Measurements from ENCODE around the gene GPR18. TPM values are rescaled to one million over a fixed set of nuclear protein-coding genes. Genes with fewer than 3 reads are reported as not detected.

GPR18 gene
- total RNA-seq, 2 experiments from 2014 or later: 10.9 to 13.7 TPM

GRCh38 chr13:99275093-99275469 is 16.9 kb upstream of the GPR18 start:
- ChIA-PET CTCF (ENCODE audit: unreplicated experiment) (no interaction called here), POLR2A (interaction anchor here (0.6 to 3.1 kb wide), 3 partner anchors 27 to 273 kb away, joined by 3 to 7 read pairs (median 4); no protein-coding TSS in a partner anchor)
- peaks cover 14% of the 10 kb centered on the region for H3K4me1 ChIP-seq (ENCODE audit: insufficient read depth, low read length, poor library complexity, severe bottlenecking)
- H3K79me2 ChIP-seq (ENCODE audit: insufficient read depth, low read depth, low read length): no peaks in the 10 kb centered on the region
- no peak overlapping the region for H3K4me3 ChIP-seq (ENCODE audit: low read depth, low read length, poor library complexity, severe bottlenecking)
- peaks cover under 1% of the 10 kb centered on the region; the same call in 1 of the 2 replicates for H4K20me1 ChIP-seq (ENCODE audit: insufficient read depth, low read length)
- no TSS peak for BruUV-seq (replicated peaks)
- no peak overlapping the region for H3K27ac ChIP-seq (ENCODE audit: low read depth, low read length, poor library complexity, severe bottlenecking)
- no peaks in the 10 kb centered on the region for H3K9me2 ChIP-seq (ENCODE audit: insufficient read depth, low read length)
- no peak overlapping the region for H3K4me2 ChIP-seq (ENCODE audit: low read length)
- no peaks in the 10 kb centered on the region for H3K9me3 ChIP-seq (ENCODE audit: low read length)
- intact Hi-C loops (cut with micrococcal nuclease; ENCODE audit: unreplicated experiment): no loop called here
- TF ChIP-seq CTCF (conservative IDR thresholded peaks at IDR 0.05; ENCODE audit: low read length): no peak
- TF ChIP-seq EZH2phosphoT487 (IDR thresholded peaks at IDR 0.05; ENCODE audit: borderline replicate concordance, low read depth, low read length): no peak
- H3K36me3 ChIP-seq (ENCODE audit: insufficient read depth, low read length): peaks cover 10% of the 10 kb centered on the region
- H2AFZ ChIP-seq (ENCODE audit: low read length): no peak overlapping the region
- no peak for DNase-seq (ENCODE audit: low spot score)

GRCh38 chr13:99273128-99273527 is 14.9 kb upstream of the GPR18 start:
- no TSS peak for BruUV-seq (replicated peaks)
- DNase-seq (ENCODE audit: low spot score): no peak
- Histone ChIP-seq H3K4me1 (ENCODE audit: insufficient read depth, low read length, poor library complexity, severe bottlenecking) (peaks cover 17% of the 10 kb centered on the region), H3K9me3 (ENCODE audit: low read length) (no peaks in the 10 kb centered on the region), H3K9me2 (ENCODE audit: insufficient read depth, low read length) (no peaks in the 10 kb centered on the region), H3K79me2 (ENCODE audit: insufficient read depth, low read depth, low read length) (no peaks in the 10 kb centered on the region), H3K36me3 (ENCODE audit: insufficient read depth, low read length) (peaks cover 6% of the 10 kb centered on the region), H3K4me3 (ENCODE audit: low read depth, low read length, poor library complexity, severe bottlenecking) (no peak overlapping the region), H3K4me2 (ENCODE audit: low read length) (no peak overlapping the region), H3K27ac (ENCODE audit: low read depth, low read length, poor library complexity, severe bottlenecking) (no peak overlapping the region), H2AFZ (ENCODE audit: low read length) (no peak overlapping the region), H4K20me1 (ENCODE audit: insufficient read depth, low read length) (peaks cover 5% of the 10 kb centered on the region; the same call in 1 of the 2 replicates)
- intact Hi-C loops (cut with micrococcal nuclease; ENCODE audit: unreplicated experiment): no loop called here
- TF ChIP-seq CTCF (conservative IDR thresholded peaks at IDR 0.05; ENCODE audit: low read length) (no peak), EZH2phosphoT487 (IDR thresholded peaks at IDR 0.05; ENCODE audit: borderline replicate concordance, low read depth, low read length) (no peak)
- CTCF ChIA-PET (ENCODE audit: unreplicated experiment): no interaction called here
- POLR2A ChIA-PET: interaction anchor here (3.1 kb wide), 1 partner anchor 29 kb away, joined by 7 read pairs; no protein-coding TSS in a partner anchor

- POLR2A ChIA-PET: no interaction called here
- no TSS peak for BruUV-seq (replicated peaks)
- intact Hi-C loops (cut with micrococcal nuclease; ENCODE audit: unreplicated experiment): no loop called here
- H3K9me2 ChIP-seq (ENCODE audit: insufficient read depth, low read length): no peaks in the 10 kb centered on the region
- no peaks in the 10 kb centered on the region for H3K9me3 ChIP-seq (ENCODE audit: low read length)
- no peak overlapping the region for H3K4me3 ChIP-seq (ENCODE audit: low read depth, low read length, poor library complexity, severe bottlenecking)
- H3K4me1 ChIP-seq (ENCODE audit: insufficient read depth, low read length, poor library complexity, severe bottlenecking): peaks cover 17% of the 10 kb centered on the region
- CTCF ChIA-PET (ENCODE audit: unreplicated experiment): no interaction called here
- no peaks in the 10 kb centered on the region for H3K79me2 ChIP-seq (ENCODE audit: insufficient read depth, low read depth, low read length)
- peaks cover 6% of the 10 kb centered on the region for H3K36me3 ChIP-seq (ENCODE audit: insufficient read depth, low read length)
- H3K4me2 ChIP-seq (ENCODE audit: low read length): no peak overlapping the region
- H2AFZ ChIP-seq (ENCODE audit: low read length): no peak overlapping the region
- TF ChIP-seq EZH2phosphoT487 (IDR thresholded peaks at IDR 0.05; ENCODE audit: borderline replicate concordance, low read depth, low read length) (no peak), CTCF (conservative IDR thresholded peaks at IDR 0.05; ENCODE audit: low read length) (no peak)
- H4K20me1 ChIP-seq (ENCODE audit: insufficient read depth, low read length): peaks cover 5% of the 10 kb centered on the region; the same call in 1 of the 2 replicates
- no peak for DNase-seq (ENCODE audit: low spot score)
- H3K27ac ChIP-seq (ENCODE audit: low read depth, low read length, poor library complexity, severe bottlenecking): no peak overlapping the region
Measured at GRCh38 chr13:99272481-99272880, 14.3 kb upstream of the GPR18 start.

All from OCI-LY7 (cell line).